ENCODE data around the gene LRWD1.

The LRWD1 gene

DNA sequence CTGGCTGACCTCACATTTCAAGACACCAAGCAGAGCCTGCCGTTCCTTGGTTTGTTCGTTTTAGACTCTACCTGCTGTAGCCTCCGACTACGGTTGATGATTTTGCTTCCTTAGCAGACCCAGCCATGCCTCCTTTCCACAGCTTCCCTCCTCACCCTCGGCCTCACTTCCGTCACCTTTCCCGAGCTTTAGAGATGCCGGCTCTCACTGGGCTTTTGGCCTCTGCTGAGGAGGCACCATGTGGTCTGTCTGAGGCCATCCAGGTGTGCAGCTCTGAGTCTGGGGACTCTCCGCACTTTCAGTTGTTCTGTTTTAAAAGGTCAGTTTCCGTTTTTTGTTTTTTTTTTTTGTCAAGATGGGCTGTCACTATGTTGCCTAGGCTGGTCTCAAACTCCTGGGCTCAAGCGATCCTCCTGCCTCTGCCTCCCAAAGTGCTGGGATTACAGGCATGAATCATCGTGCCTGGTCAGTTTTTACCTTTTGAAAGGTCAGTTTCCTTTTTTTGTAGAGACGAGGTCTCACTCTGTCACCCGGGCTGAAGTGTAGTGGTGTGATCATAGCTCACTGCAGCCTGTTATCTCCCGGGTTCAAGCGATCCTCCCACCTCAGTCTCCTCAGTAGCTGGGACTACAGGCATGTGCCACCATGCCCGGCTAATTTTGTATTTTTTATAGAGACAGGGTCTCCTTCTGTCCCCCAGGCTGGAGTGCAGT is 19.7 kb upstream of the LRWD1 start:
- peak overlapping the region; percentile 50 for H3K4me3 ChIP-seq (ENCODE audit: low read depth, low read length)
- DNase-seq (ENCODE audit: low read depth), result peak; percentile 92
- TF ChIP-seq, protein P1, sequence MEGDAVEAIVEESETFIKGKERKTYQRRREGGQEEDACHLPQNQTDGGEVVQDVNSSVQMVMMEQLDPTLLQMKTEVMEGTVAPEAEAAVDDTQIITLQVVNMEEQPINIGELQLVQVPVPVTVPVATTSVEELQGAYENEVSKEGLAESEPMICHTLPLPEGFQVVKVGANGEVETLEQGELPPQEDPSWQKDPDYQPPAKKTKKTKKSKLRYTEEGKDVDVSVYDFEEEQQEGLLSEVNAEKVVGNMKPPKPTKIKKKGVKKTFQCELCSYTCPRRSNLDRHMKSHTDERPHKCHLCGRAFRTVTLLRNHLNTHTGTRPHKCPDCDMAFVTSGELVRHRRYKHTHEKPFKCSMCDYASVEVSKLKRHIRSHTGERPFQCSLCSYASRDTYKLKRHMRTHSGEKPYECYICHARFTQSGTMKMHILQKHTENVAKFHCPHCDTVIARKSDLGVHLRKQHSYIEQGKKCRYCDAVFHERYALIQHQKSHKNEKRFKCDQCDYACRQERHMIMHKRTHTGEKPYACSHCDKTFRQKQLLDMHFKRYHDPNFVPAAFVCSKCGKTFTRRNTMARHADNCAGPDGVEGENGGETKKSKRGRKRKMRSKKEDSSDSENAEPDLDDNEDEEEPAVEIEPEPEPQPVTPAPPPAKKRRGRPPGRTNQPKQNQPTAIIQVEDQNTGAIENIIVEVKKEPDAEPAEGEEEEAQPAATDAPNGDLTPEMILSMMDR (IDR thresholded peaks at IDR 0.05; ENCODE audit: insufficient read depth, low read depth, low read length, missing control alignments), result no peak

DNA sequence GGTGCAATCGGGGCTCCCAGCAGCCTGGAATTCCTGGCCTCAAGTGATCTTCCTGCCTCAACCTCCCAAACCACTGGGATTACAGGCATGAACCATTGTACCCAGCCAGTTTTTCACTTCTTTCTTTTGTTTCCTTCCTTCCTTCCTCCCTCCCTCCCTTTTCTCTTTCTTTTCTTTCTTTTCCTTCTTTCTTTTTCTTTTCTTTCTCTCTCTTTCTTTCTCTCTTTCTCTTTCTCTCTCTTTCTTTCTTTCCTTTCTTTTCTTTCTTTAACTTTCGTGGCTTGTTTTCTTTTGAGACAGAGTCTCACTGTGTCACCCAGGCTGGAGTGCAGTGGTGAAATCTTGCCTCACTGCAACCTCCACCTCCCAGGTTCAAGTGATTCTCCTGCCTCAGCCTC is 19.1 kb upstream of the LRWD1 start:
- DNase-seq (ENCODE audit: low read depth), result no peak
- no peak overlapping the region for H3K4me3 ChIP-seq (ENCODE audit: low read depth, low read length)
- TF ChIP-seq, protein P1 (IDR thresholded peaks at IDR 0.05; ENCODE audit: insufficient read depth, low read depth, low read length, missing control alignments), result no peak

DNA sequence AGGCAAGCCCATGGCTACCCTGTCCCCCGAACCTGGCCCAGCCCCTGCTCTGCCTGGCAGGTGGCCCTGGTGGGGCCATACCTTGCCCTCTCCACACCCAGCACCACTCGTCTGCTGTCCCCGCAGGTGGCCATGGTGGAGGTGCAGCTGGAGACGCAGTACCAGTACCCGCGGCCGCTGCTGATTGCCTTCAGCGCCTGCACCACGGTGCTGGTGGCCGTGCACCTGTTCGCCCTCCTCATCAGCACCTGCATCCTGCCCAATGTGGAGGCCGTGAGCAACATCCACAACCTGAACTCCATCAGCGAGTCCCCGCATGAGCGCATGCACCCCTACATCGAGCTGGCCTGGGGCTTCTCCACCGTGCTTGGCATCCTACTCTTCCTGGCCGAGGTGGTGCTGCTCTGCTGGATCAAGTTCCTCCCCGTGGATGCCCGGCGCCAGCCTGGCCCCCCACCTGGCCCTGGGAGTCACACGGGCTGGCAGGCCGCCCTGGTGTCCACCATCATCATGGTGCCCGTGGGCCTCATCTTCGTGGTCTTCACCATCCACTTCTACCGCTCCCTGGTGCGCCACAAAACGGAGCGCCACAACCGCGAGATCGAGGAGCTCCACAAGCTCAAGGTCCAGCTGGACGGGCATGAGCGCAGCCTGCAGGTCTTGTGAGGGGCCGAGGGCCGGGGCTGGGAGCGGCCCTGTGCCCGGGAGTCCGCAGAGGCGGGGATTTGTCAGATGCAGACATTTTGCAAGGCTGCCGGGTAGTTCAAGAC is 18.2 kb upstream of the LRWD1 start:
- TF ChIP-seq, protein P1 (IDR thresholded peaks at IDR 0.05; ENCODE audit: insufficient read depth, low read depth, low read length, missing control alignments), result no peak
- DNase-seq (ENCODE audit: low read depth), result no peak
- H3K4me3 ChIP-seq (ENCODE audit: low read depth, low read length), result no peak overlapping the region

DNA sequence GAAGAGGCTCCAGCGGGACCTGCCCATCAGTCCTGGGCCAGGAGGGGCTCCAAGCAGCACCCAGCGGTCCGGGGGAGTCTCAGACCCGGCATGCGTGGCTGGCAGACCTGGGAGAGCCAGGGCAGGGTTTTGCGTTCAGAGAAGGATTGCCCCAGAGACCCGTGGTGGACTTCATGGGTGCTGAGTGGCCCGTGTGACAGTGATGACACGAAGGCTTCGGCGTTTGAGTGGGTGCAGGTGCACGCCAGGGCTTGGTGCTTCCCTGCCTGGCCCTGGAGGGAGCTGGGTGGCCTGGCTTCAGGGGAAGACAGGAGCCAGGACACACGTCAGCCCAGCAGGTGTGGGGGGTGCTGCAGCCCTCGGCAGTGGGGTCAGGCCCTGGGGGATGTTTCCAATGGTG is 17.5 kb upstream of the LRWD1 start:
- H3K4me3 ChIP-seq (ENCODE audit: low read depth, low read length), result no peak overlapping the region
- TF ChIP-seq, protein P1 (IDR thresholded peaks at IDR 0.05; ENCODE audit: insufficient read depth, low read depth, low read length, missing control alignments), result no peak
- no peak for DNase-seq (ENCODE audit: low read depth)

DNA sequence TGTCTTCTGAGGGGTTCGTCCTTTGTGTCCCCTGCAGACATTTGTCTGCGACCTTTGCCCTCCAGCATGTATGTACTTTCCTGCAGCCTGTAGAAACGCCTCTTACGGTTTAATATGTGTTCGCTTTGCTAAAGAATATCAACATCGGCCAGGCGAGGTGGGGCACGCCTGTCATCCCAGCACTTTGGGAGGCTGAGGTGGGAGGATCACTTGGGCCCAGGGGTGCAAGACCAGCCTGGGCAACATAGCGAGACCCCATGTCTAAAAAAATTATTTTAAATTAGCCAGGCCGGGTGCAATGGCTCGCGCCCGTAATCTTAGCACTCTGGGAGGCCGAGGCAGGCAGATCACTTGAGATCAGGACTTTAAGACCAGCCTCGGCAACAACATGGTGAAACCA is 15.6 kb upstream of the LRWD1 start:
- DNase-seq (ENCODE audit: low read depth), result no peak
- H3K4me3 ChIP-seq (ENCODE audit: low read depth, low read length), result no peak overlapping the region
- TF ChIP-seq, protein P1 (IDR thresholded peaks at IDR 0.05; ENCODE audit: insufficient read depth, low read depth, low read length, missing control alignments), result no peak

DNA sequence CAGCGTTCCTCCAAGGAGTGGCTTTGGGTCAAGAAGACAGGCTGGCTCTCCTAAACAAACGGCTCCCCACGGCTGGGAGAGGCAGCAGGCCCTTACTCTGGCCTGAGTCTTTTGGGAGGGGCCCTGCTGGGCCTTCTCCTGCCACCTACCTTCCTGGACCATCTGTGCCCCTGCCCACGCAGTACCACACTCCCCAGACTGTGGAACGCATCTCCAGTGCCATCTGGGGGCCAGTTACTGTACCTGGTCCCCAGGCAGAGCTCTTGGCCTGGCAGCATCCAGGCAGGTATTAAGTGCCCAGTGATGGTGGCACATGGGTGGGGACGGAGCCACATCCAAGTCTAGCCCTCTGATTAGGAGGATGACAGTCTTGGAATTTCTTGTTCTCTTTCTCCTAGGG is 14.5 kb upstream of the LRWD1 start:
- DNase-seq (ENCODE audit: low read depth), result peak; percentile 69
- no peak overlapping the region for H3K4me3 ChIP-seq (ENCODE audit: low read depth, low read length)
- TF ChIP-seq, protein P1 (IDR thresholded peaks at IDR 0.05; ENCODE audit: insufficient read depth, low read depth, low read length, missing control alignments), result peak; percentile 52

All from GM12865 (cell line).